Jurkat, Clone E6-1 (cell line): ENCODE results near the gene ZBTB40.
A peak's percentile ranks its signal among the peaks of the same experiment; 100 is the strongest.

ENCODE experiments used
- DNase-seq: peaks from one replicate; pipeline ENCODE4 v3.0.0-alpha.2; 2011; ENCODE audit warnings: low read depth, low spot score
- H3K4me3 ChIP-seq: 2 replicates; pipeline ENCODE4 v1.5.1; 2011; ENCODE audit warnings: mild to moderate bottlenecking, low read length, control low read depth, moderate library complexity

Gene ZBTB40

GRCh38 chr1:22524481-22524880 lies 72.8 kb downstream of the ZBTB40 start:
- DNase-seq, result no peak
- no peak overlapping the region for H3K4me3 ChIP-seq

GRCh38 chr1:22525211-22525610 lies 73.6 kb downstream of the ZBTB40 start:
- DNase-seq, result no peak

GRCh38 chr1:22525646-22526045 lies 74.0 kb downstream of the ZBTB40 start:
- no peak for DNase-seq
- H3K4me3 ChIP-seq, result no peak overlapping the region

More at GRCh38 chr1:22525211-22525610, 73.6 kb downstream of the ZBTB40 start:
- H3K4me3 ChIP-seq, result no peak overlapping the region

- DNase-seq, result no peak
- H3K4me3 ChIP-seq, result no peak overlapping the region
Observed at GRCh38 chr1:22526098-22526497, 74.4 kb downstream of the ZBTB40 start.

- no peak overlapping the region for H3K4me3 ChIP-seq
- no peak for DNase-seq
Observed at GRCh38 chr1:22526677-22527076, 75.0 kb downstream of the ZBTB40 start.

- no peak for DNase-seq
- no peak overlapping the region for H3K4me3 ChIP-seq
Observed at GRCh38 chr1:22527122-22527521, 75.5 kb downstream of the ZBTB40 start.

- no peak for DNase-seq
- H3K4me3 ChIP-seq, result no peak overlapping the region
Observed at GRCh38 chr1:22527555-22528296, 76.1 kb downstream of the ZBTB40 start.

GRCh38 chr1:22528451-22528850 lies 76.8 kb downstream of the ZBTB40 start:
- DNase-seq, result no peak
- H3K4me3 ChIP-seq, result no peak overlapping the region

- DNase-seq, result no peak
- no peak overlapping the region for H3K4me3 ChIP-seq
Observed at GRCh38 chr1:22529901-22530621, 78.4 kb downstream of the ZBTB40 start.

GRCh38 chr1:22530715-22531114 lies 79.1 kb downstream of the ZBTB40 start:
- DNase-seq, result no peak
- no peak overlapping the region for H3K4me3 ChIP-seq

- H3K4me3 ChIP-seq, result no peak overlapping the region
- DNase-seq, result no peak
Observed at GRCh38 chr1:22531251-22531650, 79.6 kb downstream of the ZBTB40 start.

GRCh38 chr1:22533244-22533895 lies 81.7 kb downstream of the ZBTB40 start:
- DNase-seq, result no peak
- no peak overlapping the region for H3K4me3 ChIP-seq

GRCh38 chr1:22534951-22535350 lies 83.3 kb downstream of the ZBTB40 start:
- DNase-seq, result no peak
- no peak overlapping the region for H3K4me3 ChIP-seq

GRCh38 chr1:22535399-22535798 lies 83.7 kb downstream of the ZBTB40 start:
- no peak overlapping the region for H3K4me3 ChIP-seq
- DNase-seq, result no peak

- no peak overlapping the region for H3K4me3 ChIP-seq
- DNase-seq, result no peak
Observed at GRCh38 chr1:22536506-22536905, 84.9 kb downstream of the ZBTB40 start.

GRCh38 chr1:22537441-22538139 lies 85.9 kb downstream of the ZBTB40 start:
- no peak for DNase-seq

GRCh38 chr1:22539510-22540118 lies 88.0 kb downstream of the ZBTB40 start:
- DNase-seq, result peak; percentile 63
- no peak overlapping the region for H3K4me3 ChIP-seq

More at GRCh38 chr1:22537441-22538139, 85.9 kb downstream of the ZBTB40 start:
- H3K4me3 ChIP-seq, result no peak overlapping the region

GRCh38 chr1:22540337-22540736 lies 88.7 kb downstream of the ZBTB40 start:
- no peak overlapping the region for H3K4me3 ChIP-seq
- DNase-seq, result no peak

GRCh38 chr1:22542886-22543285 lies 91.2 kb downstream of the ZBTB40 start:
- no peak for DNase-seq

More at GRCh38 chr1:22542886-22543285, 91.2 kb downstream of the ZBTB40 start:
- H3K4me3 ChIP-seq, result no peak overlapping the region
